Measurements from ENCODE around the gene TFAP2E. TPM values are rescaled to one million over a fixed set of nuclear protein-coding genes. Genes with fewer than 3 reads are reported as not detected.

Gene TFAP2E
- total RNA-seq, 2 donors from 2014 or later = 0.67 to 1.1 TPM

- TF ChIP-seq CTCF (IDR thresholded peaks at IDR 0.05) = no peak
- Histone ChIP-seq H3K27me3 (no peaks in the 10 kb centered on the region), H3K9me3 (no peaks in the 10 kb centered on the region), H3K9ac (ENCODE audit: low read depth in 2 of 2, low read length in 2 of 2) (no peak overlapping the region), H3K36me3 (no peaks in the 10 kb centered on the region), H3K4me3 (no peak overlapping the region), H3K27ac (no peak overlapping the region), H3K4me1 (no peaks in the 10 kb centered on the region)
- no peak for DNase-seq
- intact Hi-C loops (cut with DNase I) = no loop called here
These were observed 11.7 kb upstream of the TFAP2E start for GRCh38 chr1:35561297-35561971.

- H3K4me3 ChIP-seq = no peak overlapping the region
- intact Hi-C loops (cut with DNase I) = no loop called here
- H3K36me3 ChIP-seq = no peaks in the 10 kb centered on the region
- no peaks in the 10 kb centered on the region for H3K4me1 ChIP-seq
- H3K27me3 ChIP-seq = no peaks in the 10 kb centered on the region
- no peak overlapping the region for H3K27ac ChIP-seq
- no peak for DNase-seq
- TF ChIP-seq CTCF (IDR thresholded peaks at IDR 0.05) = no peak
- H3K9me3 ChIP-seq = no peaks in the 10 kb centered on the region
- H3K9ac ChIP-seq (ENCODE audit: low read depth in 2 of 2, low read length in 2 of 2) = no peak overlapping the region
These were observed 11.0 kb upstream of the TFAP2E start for GRCh38 chr1:35561972-35562680.

- Histone ChIP-seq H3K27me3 (no peaks in the 10 kb centered on the region), H3K4me1 (no peaks in the 10 kb centered on the region), H3K4me3 (no peak overlapping the region), H3K27ac (no peak overlapping the region), H3K36me3 (no peaks in the 10 kb centered on the region), H3K9ac (ENCODE audit: low read depth in 2 of 2, low read length in 2 of 2) (no peak overlapping the region), H3K9me3 (no peaks in the 10 kb centered on the region)
- no peak for DNase-seq
- intact Hi-C loops (cut with DNase I) = no loop called here
- no peak for TF ChIP-seq CTCF (IDR thresholded peaks at IDR 0.05)
These were observed 9.9 kb upstream of the TFAP2E start for GRCh38 chr1:35563166-35563565.

GRCh38 chr1:35564037-35564883, 8.9 kb upstream of the TFAP2E start:
- Histone ChIP-seq H3K36me3 (no peaks in the 10 kb centered on the region), H3K27ac (no peak overlapping the region), H3K4me3 (no peak overlapping the region), H3K27me3 (no peaks in the 10 kb centered on the region), H3K9me3 (no peaks in the 10 kb centered on the region), H3K4me1 (no peaks in the 10 kb centered on the region), H3K9ac (ENCODE audit: low read depth in 2 of 2, low read length in 2 of 2) (no peak overlapping the region)
- intact Hi-C loops (cut with DNase I) = loop anchor here (1.0 kb wide), 1 partner anchor 112 kb away; no protein-coding TSS in a partner anchor
- DNase-seq = peak; percentile 88
- TF ChIP-seq CTCF (IDR thresholded peaks at IDR 0.05) = peak; percentile 79
